Mammary epithelial cell (primary cell): ENCODE data around the gene RPL31.

Source experiments
- EZH2 ChIP-seq: IDR thresholded peaks from 2 replicates; pipeline ENCODE4 v1.6.1; 2012; ENCODE audit warnings: low read length, inconsistent platforms, borderline replicate concordance
- TF ChIP-seq, protein P1 (sequence below), 2 donors: IDR thresholded peaks in 1 of 2; conservative IDR thresholded peaks in 1 of 2; 2 replicates each; pipeline ENCODE4 v1.5.1; 2011 to 2012; ENCODE audit warnings: inconsistent platforms in 2 of 2, low read length in 2 of 2, mild to moderate bottlenecking in 2 of 2, control low read depth in 1 of 2, low read depth in 1 of 2; ENCODE audit not compliant: insufficient read depth in 1 of 2; ENCODE audit errors: extremely low read depth in 1 of 2

DNA sequence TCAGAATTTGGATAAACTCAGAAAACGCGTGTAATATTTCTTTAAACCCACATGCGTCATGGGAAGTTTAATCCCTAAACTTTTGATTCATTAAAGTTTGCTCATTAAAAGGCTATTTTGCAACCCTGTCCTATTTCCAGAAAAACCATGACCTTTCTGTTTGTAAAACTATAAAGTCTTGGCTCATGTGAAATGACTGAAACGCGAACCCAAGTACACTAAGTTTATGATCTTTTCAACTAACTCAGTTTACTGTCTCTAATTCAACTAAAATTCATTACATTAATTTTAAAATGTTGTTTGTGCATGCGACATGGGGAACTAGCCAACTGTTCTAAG, 3.9 kb upstream of the RPL31 start:
- TF ChIP-seq, protein P1, sequence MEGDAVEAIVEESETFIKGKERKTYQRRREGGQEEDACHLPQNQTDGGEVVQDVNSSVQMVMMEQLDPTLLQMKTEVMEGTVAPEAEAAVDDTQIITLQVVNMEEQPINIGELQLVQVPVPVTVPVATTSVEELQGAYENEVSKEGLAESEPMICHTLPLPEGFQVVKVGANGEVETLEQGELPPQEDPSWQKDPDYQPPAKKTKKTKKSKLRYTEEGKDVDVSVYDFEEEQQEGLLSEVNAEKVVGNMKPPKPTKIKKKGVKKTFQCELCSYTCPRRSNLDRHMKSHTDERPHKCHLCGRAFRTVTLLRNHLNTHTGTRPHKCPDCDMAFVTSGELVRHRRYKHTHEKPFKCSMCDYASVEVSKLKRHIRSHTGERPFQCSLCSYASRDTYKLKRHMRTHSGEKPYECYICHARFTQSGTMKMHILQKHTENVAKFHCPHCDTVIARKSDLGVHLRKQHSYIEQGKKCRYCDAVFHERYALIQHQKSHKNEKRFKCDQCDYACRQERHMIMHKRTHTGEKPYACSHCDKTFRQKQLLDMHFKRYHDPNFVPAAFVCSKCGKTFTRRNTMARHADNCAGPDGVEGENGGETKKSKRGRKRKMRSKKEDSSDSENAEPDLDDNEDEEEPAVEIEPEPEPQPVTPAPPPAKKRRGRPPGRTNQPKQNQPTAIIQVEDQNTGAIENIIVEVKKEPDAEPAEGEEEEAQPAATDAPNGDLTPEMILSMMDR (conservative IDR thresholded peaks at IDR 0.05 in 1 of 2, IDR thresholded peaks at IDR 0.05 in 1 of 2; ENCODE audit: extremely low read depth in 1 of 2, insufficient read depth in 1 of 2, low read depth in 1 of 2, low read length in 2 of 2), result no peak
- TF ChIP-seq EZH2, result no peak
